Measurements from ENCODE around the gene ADPRHL1.

ADPRHL1 gene

GRCh38 chr13:113414335-113414734 lies 39.0 kb downstream of the ADPRHL1 start:
- no peak for DNase-seq

GRCh38 chr13:113413898-113414282 lies 39.4 kb downstream of the ADPRHL1 start:
- DNase-seq, result no peak

DNA sequence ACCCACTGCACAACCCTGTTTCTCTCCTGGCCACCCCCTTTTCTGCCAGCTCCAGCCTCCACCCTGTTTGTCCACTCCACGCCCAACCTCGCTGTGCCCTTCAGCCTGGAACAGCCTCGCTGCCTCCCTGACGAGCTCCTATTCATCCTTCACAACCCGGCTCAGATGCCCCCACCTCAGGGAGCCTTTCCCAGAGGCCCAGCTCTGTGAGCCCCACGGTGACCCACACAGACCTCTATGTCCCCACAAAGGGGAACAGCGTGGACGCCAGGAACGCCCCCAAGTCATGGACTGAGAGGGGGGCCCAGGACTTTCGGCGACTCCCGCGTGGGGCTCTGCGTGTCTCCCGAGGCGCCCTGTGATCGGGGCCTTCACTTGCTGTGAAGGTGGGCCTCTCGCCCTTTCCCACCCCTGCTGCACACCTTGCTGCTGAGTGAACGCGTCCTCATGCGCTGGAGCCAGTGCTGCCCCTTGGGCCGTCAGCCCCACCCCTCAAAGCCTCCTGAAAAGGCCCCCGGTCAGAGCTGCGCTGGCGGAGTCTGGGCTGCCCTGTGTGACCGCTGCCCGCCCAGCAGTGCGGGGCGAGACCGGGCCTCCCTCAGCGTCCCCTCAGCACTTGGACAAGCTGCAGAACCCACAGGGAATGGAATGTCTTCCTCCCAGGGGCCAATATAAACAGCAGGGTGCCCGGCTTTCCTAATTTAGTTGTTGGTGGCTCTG lies 40.0 kb downstream of the ADPRHL1 start:
- no peak for DNase-seq

DNA sequence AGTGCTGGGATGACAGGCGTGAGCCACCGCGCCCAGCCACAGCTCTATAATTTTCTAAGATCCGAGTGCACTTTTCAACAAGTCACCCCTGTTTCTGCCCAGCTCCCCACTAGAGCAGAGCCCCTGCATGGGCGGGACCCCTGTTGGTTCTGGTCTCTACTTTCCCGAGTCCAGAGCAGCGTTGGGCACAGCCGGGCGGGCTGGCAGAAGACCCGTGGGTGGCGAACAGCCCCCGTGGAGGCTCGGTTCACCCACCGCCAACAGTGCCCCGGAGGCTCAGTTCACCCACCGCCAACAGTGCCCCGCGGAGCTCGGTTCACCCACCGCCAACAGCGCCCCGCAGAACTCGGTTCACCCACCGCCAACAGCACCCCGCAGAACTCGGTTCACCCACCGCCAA lies 40.8 kb downstream of the ADPRHL1 start:
- no peak for DNase-seq

GRCh38 chr13:113411216-113412023 lies 41.9 kb downstream of the ADPRHL1 start:
- DNase-seq, result no peak

DNA sequence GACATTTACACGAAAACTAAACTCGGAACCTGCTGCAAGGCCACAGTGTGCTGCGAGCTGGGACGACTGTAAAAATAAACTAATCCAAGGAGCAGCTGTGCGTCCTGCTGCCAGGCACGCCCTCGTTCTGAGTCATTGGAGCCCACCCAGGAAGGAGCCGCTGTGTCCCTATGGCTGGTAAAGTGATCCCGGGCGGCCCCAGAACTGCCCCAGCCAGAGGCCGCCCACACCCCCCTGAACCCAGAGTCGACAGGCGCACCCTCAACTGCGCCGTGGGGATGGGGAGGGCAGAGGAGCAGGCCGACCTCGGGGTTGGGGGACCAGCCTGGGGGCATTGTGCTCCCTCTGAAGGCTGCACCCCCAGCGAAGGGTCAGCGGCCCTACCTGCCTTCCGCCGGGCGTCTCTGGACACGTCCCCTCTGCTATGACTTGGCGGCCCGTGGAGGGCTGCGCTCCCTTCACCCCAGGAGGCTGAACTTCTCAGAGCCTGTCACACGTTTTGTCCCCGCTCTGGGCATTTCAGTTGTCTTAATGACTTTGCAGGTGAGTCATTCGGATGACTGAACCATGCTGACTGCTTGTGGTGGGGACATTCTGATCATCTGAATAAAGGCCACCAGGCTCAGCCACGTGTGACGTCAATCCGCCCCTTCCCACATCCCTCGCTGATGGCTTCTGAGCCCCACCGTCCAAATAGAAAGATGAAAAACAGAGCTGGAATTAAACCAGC lies 42.7 kb downstream of the ADPRHL1 start:
- peak in 1 of 2 experiments; percentile 30 for DNase-seq

DNA sequence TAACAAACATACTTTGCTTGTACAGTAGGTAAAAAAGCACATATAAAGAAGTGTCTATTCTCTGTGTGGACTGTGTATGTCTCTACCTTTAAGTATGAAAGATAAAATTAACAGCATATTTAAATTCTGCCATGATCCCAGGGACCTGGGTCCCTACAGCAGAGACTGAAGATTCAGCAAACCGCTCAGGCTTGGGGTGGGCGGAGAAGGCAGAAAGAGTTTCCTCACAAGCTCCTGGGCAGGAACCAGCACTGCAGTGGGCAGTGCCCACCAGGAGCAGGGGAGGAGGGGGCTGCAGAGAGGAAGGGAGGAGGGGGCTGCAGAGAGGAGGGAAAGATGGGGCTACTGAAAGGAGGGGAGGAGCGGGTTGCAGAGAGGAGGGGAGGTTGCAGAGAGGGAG lies 44.7 kb downstream of the ADPRHL1 start:
- DNase-seq, result no peak

DNA sequence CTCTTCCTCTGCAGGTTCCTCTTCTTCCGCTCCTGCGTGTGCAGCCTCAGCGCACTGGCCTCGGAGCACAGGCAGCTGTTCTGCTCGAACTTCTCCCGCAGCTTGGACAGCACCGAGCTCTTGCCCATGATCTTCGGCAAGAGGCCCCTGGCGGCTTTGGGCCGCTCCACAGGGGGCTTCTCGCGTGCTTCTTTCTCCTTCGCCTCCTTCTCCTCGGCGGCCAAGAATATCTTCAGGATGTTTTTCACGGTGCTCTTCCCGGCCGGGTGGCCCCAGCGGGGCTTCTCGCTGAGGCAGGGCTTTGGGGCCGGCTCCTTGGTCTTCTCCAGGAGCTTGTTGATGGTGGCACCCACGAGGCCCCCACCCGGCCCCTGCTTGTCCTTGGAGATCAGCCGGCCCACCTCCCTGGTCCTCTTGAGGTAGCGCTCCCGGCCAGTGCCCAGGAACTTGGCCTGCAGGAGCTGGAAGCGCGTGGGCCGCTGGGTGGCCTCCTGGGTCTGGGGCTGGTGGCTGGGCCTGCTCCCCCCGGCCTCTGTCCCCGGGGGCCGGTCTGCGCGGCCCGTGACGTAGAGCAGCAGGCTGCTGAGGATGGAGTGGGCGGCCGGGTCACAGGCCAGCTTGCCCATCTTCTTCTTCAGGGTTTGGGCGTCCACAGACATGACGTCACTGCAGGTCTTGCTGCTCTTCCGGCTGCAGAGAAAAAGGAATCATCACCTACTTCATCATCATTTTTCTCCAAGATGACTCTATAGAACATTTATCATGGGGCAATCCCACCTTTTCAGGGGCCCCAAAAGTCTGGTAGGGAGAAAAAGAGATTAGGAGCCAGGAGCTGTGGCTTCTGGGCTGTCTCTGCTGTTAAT lies 45.5 kb downstream of the ADPRHL1 start:
- DNase-seq, result no peak

DNA sequence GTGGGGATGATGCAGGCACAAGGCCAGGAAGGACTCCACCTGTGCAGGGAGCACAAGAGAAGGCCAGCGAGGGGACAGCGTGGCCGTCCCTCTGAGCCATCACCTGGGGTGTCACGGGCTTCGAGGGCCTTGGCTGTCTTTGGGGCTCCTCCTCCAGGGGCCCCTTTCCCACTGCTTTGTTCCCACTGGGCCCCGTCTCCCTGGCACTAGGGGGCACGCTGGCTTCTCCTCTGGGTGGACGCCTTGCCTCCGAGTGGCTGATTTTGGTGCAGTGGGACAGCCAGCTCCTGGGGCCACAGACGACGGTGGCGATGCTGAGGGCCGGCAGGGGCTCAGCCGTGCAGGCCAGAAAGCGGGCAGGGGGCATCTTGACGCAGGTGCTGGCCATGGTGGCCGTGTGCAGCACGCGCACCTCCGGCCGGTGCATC lies 46.2 kb downstream of the ADPRHL1 start:
- DNase-seq, result no peak

DNA sequence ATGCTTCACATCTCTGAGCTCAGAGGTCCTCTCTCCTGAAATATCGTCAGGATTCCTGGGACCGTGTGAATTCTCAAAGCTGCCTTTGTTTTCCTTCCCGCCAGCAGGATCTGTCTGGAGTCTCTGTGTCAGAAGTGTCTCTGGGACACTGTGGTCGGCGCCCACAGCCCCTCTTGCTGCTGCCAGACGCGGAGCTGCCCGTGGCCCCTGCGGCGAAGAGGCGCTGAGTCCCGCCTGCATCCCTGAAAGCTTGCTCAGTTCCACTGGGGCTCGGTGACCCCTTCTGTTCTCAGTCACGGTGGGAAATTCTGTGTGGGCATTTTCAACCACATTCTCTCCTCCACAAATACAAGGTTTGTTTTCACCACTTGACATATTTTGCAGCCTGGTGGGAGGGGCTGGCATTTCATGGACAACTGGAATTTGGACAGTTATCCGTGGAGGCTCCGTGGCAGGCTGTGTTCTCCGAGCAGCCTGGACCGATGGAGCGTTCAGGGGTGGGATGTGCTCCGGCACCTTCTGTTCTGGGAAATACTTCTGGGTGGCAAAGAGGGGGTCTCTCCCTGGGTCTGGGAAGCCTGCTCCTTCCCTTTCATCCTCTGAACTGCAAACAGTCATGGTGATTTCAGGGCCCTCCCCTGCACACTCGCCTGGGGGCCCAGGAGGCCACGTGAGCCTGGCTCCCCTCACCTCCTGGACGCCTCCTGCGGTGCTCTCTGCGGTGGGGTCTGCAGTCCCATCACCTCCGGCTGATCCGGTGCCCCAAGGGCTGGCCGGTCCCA lies 46.8 kb downstream of the ADPRHL1 start:
- DNase-seq, result no peak

DNA sequence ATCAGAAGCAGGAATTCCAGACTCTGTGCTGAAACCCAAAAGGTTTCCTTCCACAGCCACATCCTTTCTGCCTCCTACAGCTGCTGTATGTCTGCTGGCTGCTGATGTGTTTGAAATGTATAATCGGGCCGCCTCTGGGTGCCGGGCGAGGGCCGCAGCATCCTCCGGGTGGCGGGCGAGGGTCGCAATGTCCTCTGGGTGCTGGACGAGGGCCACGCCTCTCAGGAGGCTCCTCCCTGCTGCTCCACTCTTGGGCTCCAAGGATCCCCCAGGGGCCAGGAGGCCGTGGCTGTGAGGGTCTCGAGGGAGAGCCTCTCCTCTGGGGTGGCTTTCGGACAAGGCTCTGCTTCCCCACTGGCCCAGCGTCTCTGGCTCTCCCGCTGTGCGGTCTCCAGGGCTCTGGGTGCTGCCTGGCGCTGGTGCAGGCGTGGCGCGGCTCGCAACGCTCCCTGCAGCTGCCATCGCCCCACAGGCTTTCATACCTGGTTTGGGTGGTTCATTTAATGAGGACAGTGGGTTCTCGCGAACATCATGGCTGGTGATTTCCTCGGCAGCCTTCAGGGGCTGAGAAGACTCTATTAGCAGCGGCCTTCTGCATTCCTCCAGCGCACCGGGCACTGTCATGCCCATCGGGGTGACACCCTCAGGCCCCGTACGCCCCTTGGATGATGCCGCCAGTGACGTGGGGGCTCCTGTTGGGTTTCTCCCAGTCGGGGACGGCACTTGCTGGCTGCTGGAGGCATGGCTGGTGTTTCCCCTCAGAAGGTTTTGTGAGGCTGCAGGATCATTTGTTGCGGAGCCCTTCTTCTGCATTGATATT lies 47.6 kb downstream of the ADPRHL1 start:
- peak; percentile 48 to 80 for DNase-seq

- peak in 1 of 2 experiments; percentile 69 for DNase-seq
These were observed 48.4 kb downstream of the ADPRHL1 start for GRCh38 chr13:113404723-113405471.

DNA sequence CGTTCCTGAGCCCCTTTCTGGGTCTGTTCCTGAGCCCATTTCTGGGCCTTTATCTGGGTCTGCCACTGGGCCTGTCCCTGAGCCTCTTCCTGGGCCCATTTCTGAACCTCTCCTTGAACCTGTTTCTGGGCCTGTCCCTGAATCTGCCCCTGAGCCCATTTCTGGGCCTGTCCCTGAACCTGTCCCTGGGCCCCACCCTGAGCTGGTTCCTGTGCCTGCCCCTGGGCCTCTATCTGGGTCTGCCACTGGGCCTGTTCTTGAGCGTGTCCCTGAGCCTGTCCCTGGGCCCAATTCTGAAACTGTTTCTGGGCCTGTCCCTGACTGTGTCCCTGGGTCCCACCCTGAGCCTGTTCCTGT lies 48.9 kb downstream of the ADPRHL1 start:
- DNase-seq, result no peak

DNA sequence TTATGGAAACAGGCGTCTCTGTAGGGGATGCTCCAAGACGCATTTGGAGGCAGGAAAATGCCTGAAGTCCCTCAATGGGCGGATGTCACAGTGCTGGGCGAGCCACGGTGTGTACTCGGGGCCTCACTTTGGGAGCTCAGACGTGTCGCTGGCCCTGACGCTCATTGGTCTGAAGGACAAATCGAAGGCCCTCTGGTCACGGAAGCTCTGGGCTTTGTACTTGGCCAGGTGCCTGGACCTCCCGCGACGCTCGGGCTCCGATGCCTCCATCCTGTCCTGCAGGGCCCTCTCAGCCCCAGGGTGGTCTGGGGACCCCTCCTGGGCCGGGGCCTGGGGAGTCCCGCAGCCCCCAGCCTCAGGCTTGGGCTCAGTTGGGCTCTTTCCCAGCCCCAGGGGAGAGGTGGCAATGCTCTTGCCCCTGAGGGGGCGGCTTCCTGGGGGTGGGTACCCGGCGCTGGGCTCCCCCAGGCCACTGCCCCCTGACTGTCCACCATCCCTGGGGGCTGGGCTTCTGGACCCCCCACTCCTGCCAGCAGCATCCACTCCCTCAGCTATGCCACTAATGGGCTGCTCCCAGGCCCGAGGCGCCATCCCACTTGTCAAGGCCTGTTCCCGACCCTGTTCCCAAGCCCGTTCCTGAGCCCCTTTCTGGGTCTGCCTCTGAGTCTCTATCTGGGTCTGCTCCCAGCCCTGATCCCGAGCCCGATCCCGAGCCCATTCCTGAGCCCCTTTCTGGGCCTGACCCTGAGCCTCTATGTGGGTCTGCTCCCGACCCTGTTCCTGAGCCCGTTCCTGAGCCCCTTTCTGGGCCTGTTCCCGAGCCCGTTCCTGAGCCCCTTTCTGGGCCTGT lies 49.8 kb downstream of the ADPRHL1 start:
- DNase-seq, result no peak

- peak in 1 of 2 experiments; percentile 36 for DNase-seq
These were observed 50.6 kb downstream of the ADPRHL1 start for GRCh38 chr13:113402471-113403254.

GRCh38 chr13:113401452-113402415 lies 51.6 kb downstream of the ADPRHL1 start:
- peak in 1 of 2 experiments; percentile 41 for DNase-seq

Data from NCI-H526 (cell line).